Fibroblast of lung (primary cell): ENCODE data around the gene VPS13D. TPM values are rescaled to one million over a fixed set of nuclear protein-coding genes. Genes with fewer than 3 reads are reported as not detected.
A peak's percentile ranks its signal among the peaks of the same experiment; 100 is the strongest.

Experiments
- DNase-seq, 2 donors: peaks; one replicate each; pipeline versions ENCODE4 v3.0.0 to v3.0.0-alpha.2; 2010; ENCODE audit warnings: low read depth in 2 of 2
- H2AFZ ChIP-seq: 2 replicates; pipeline ENCODE4 v1.5.1; 2012; ENCODE audit warnings: low read length, control low read depth, inconsistent platforms
- H3K27ac ChIP-seq: 2 replicates; pipeline ENCODE4 v1.5.1; 2011; ENCODE audit warnings: low read length, control low read depth; ENCODE audit not compliant: insufficient read depth
- H3K27me3 ChIP-seq: 2 replicates; pipeline ENCODE4 v1.5.1; 2011; ENCODE audit warnings: mild to moderate bottlenecking, low read length; ENCODE audit not compliant: control insufficient read depth, insufficient read depth
- H3K36me3 ChIP-seq: 2 replicates; pipeline ENCODE4 v1.5.1; 2011; ENCODE audit warnings: low read length; ENCODE audit not compliant: control insufficient read depth, insufficient read depth
- H3K4me1 ChIP-seq: 2 replicates; pipeline ENCODE4 v1.5.1; 2011; ENCODE audit warnings: low read length; ENCODE audit not compliant: control insufficient read depth, insufficient read depth; ENCODE audit errors: extremely low read depth
- H3K4me2 ChIP-seq: 2 replicates; pipeline ENCODE4 v1.5.1; 2011; ENCODE audit warnings: low read length, control low read depth; ENCODE audit not compliant: insufficient read depth; ENCODE audit errors: extremely low read depth
- H3K4me3 ChIP-seq, 4 experiments: fragments of 200-600 bp in 1 of 4; sonication (generic) in 1 of 4; replicated peaks in 1 of 4; 2 replicates each; pipeline ENCODE4 v1.5.1; 2011 to 2016; ENCODE audit warnings: low read length in 4 of 4, low read depth in 3 of 4, mild to moderate bottlenecking in 3 of 4, control low read depth in 2 of 4, inconsistent platforms in 1 of 4, mixed read lengths in 1 of 4; ENCODE audit not compliant: insufficient read depth in 1 of 4; ENCODE audit errors: control extremely low read depth in 1 of 4
- H3K79me2 ChIP-seq: 2 replicates; pipeline ENCODE4 v1.5.1; 2012; ENCODE audit warnings: mild to moderate bottlenecking, low read length, inconsistent platforms; ENCODE audit not compliant: control insufficient read depth, insufficient read depth
- H3K9ac ChIP-seq: 2 replicates; pipeline ENCODE4 v1.5.1; 2011; ENCODE audit warnings: mild to moderate bottlenecking, low read length, control low read depth; ENCODE audit not compliant: insufficient read depth
- H3K9me3 ChIP-seq: 2 replicates; pipeline ENCODE4 v1.5.1; 2012; ENCODE audit warnings: low read depth, low read length; ENCODE audit not compliant: control insufficient read depth, insufficient read depth
- H4K20me1 ChIP-seq: 2 replicates; pipeline ENCODE4 v1.5.1; 2011; ENCODE audit warnings: low read length; ENCODE audit not compliant: control insufficient read depth, insufficient read depth; ENCODE audit errors: extremely low read depth
- EZH2 ChIP-seq: IDR thresholded peaks from 2 replicates; pipeline ENCODE4 v1.5.1; 2012; ENCODE audit warnings: low read length, control low read depth, mild to moderate bottlenecking; ENCODE audit errors: missing control alignments
- polyA plus RNA-seq, 2 donors: library from polyadenylated mRNA; depleted of rRNA in 1 of 2; stranded (reverse) in 1 of 2; unstranded in 1 of 2; fragments of >200 nt; gene quantifications; 2 replicates each; pipeline ENCODE4 v1.2.1, GENCODE V29; 2011 to 2012; ENCODE audit warnings: missing spikeins in 1 of 2
- total RNA-seq: library from RNA; depleted of rRNA; stranded (reverse); fragments of >200 nt; gene quantifications from 2 replicates; pipeline ENCODE4 v1.2.1, GENCODE V29; 2014
- TF ChIP-seq, protein P1 (sequence below), 2 donors: IDR thresholded peaks in 1 of 2; conservative IDR thresholded peaks in 1 of 2; 1 replicate in 1 of 2; 2 replicates in 1 of 2; pipeline ENCODE4 v1.5.1; 2011 to 2012; ENCODE audit warnings: low read length in 2 of 2, control low read depth in 1 of 2, inconsistent platforms in 1 of 2, low read depth in 1 of 2, mild to moderate bottlenecking in 1 of 2

The VPS13D gene
- total and polyA plus RNA-seq, 2 donors (not counting 1 experiment from before 2014, with no cell fraction given) = 14.6 to 40.0 TPM

DNA sequence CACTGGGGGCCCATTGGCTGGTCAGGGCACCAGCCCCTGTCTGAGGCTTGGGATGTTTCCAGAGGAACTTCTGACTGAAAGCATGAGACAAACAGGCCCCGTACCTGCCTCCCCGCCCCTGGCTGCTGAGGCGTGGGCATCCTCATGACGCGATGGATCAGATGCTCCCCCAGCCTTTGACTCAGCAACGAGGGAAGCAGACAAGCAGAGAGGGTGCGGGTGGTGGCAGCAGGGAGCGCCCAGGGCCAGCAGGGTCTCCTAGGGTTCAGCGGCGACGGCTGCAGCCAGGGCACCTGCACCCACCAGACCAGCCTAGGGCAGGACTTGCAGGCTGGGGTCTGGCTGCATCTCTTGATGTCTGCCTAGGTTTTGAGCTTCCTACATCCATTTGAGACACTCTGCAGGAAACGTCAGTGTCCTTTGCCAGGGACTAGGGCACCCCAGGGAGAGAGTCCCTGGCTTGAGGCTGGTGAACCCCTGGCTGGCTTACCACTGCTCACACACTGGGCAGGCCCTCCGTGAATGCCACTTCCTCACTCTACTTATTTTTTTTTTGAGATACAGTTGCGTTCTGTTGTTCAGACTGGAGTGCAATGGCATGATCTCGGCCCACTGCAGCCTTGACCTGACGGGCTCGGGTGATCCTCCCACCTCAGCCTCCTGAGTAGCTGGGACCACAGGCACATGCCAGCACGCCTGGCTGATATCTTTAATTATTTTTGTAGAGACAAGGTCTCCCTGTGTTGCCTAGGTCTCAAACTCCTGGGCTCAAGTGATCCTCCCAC is 324.9 kb downstream of the VPS13D start:
- Histone ChIP-seq H3K4me1 (peaks cover 12% of the 10 kb centered on the region), H3K27me3 (no peaks in the 10 kb centered on the region), H3K9me3 (no peaks in the 10 kb centered on the region), H3K79me2 (no peaks in the 10 kb centered on the region), H3K4me3 (no peak overlapping the region), H3K9ac (no peak overlapping the region), H2AFZ (no peak overlapping the region), H3K36me3 (no peaks in the 10 kb centered on the region), H3K4me2 (no peak overlapping the region), H4K20me1 (no peaks in the 10 kb centered on the region), H3K27ac (no peak overlapping the region)
- TF ChIP-seq, protein P1, sequence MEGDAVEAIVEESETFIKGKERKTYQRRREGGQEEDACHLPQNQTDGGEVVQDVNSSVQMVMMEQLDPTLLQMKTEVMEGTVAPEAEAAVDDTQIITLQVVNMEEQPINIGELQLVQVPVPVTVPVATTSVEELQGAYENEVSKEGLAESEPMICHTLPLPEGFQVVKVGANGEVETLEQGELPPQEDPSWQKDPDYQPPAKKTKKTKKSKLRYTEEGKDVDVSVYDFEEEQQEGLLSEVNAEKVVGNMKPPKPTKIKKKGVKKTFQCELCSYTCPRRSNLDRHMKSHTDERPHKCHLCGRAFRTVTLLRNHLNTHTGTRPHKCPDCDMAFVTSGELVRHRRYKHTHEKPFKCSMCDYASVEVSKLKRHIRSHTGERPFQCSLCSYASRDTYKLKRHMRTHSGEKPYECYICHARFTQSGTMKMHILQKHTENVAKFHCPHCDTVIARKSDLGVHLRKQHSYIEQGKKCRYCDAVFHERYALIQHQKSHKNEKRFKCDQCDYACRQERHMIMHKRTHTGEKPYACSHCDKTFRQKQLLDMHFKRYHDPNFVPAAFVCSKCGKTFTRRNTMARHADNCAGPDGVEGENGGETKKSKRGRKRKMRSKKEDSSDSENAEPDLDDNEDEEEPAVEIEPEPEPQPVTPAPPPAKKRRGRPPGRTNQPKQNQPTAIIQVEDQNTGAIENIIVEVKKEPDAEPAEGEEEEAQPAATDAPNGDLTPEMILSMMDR (conservative IDR thresholded peaks at IDR 0.05 in 1 of 2, IDR thresholded peaks at IDR 0.05 in 1 of 2; ENCODE audit: low read depth in 1 of 2, low read length in 2 of 2) = no peak
- no peak for DNase-seq

DNA sequence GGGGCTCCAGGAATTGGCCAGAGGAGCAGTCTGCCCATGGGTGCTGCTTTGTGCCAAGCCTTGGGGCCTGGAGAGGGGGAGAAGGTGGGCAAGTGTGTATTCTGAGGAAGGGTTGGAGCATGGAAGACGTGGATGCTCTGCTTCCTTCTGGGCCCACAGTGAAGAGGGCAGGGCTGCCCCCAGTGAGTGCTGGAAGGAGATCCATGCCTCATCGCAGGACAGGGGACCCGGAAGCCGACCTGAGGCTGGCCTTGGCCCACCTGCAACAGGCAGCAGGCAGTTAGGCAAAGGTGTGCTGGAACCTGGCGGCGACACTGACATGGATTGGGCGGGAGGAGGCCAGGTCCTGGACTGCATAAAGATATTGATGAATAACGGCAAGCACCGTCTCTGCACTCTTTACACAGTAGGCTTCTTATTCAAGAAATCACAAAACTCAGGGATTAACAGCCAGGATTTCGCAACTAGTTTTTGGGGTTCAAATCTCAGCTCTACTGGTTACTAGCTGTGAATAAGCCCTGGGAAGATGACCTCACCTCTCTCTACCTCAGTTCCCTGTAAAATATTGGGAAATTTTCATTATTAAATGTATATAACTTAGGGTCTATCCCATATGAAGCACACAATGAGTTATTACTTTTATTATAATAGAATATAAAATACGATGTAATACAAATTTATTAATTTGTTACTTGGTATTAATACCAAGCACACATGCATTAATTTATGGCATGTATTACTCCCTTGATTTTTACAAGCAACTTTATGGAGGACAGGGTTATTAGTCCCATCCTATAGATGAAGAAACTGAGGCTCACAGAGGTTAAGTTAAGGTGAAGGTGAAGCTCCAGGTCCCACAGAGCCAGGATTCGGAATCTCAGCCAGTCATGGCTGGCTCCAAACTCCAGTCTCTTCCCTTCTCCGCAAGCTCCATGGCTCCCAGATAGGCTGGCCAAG is 325.9 kb downstream of the VPS13D start:
- no peaks in the 10 kb centered on the region for H3K79me2 ChIP-seq
- TF ChIP-seq, protein P1 (conservative IDR thresholded peaks at IDR 0.05 in 1 of 2, IDR thresholded peaks at IDR 0.05 in 1 of 2; ENCODE audit: low read depth in 1 of 2, low read length in 2 of 2) = no peak
- no peak for TF ChIP-seq EZH2
- H3K27ac ChIP-seq = no peak overlapping the region
- no peak overlapping the region for H3K4me3 ChIP-seq
- H3K9me3 ChIP-seq = no peaks in the 10 kb centered on the region
- H3K4me1 ChIP-seq = peaks cover 10% of the 10 kb centered on the region
- DNase-seq = no peak
- no peaks in the 10 kb centered on the region for H4K20me1 ChIP-seq
- no peaks in the 10 kb centered on the region for H3K27me3 ChIP-seq
- no peaks in the 10 kb centered on the region for H3K36me3 ChIP-seq
- no peak overlapping the region for H2AFZ ChIP-seq
- H3K9ac ChIP-seq = no peak overlapping the region
- no peak overlapping the region for H3K4me2 ChIP-seq

DNA sequence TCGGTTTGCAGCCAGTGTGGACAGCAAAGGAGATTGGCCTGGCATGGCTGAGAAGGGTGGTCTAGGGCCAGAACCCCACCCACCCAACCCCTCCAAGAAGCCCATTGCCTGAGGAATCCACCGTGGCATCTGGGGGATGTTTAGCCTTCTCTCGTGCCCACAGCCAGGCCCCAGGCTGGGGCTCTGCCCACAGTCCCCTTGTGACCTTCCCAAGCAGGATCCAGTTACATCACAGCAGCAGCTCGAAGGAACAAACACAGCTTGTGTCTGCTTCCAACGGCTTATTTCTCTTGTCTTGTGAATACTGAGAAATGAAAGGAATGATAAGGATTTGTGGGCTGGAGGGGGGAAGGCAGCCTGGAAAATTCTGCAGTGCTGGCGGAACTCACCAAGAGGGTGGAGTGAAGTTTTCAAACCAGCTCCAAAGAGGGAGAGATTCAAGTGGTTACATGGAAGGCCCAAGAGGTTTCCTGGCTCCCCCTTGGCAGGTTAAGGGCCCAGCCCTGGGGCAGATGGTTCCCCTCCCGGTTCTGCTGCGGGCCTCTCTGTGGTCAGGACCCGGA is 326.6 kb downstream of the VPS13D start:
- Histone ChIP-seq H2AFZ (peak overlapping the region; percentile 15), H3K79me2 (no peaks in the 10 kb centered on the region), H3K9ac (no peak overlapping the region), H3K4me2 (peak overlapping the region; percentile 27), H4K20me1 (no peaks in the 10 kb centered on the region), H3K4me3 (no peak overlapping the region), H3K36me3 (no peaks in the 10 kb centered on the region), H3K27ac (peak overlapping the region; percentile 63), H3K9me3 (no peaks in the 10 kb centered on the region), H3K4me1 (peaks cover 10% of the 10 kb centered on the region), H3K27me3 (no peaks in the 10 kb centered on the region)
- DNase-seq = peak; percentile 87 to 96
- no peak for TF ChIP-seq EZH2
- TF ChIP-seq, protein P1 (conservative IDR thresholded peaks at IDR 0.05 in 1 of 2, IDR thresholded peaks at IDR 0.05 in 1 of 2; ENCODE audit: low read depth in 1 of 2, low read length in 2 of 2) = no peak
